D721Med (cell line): ENCODE measurements around the gene PPCDC.

ENCODE experiments used
- DNase-seq: peaks from one replicate; pipeline ENCODE4 v3.0.0; 2011; ENCODE audit warnings: low spot score; ENCODE audit not compliant: insufficient read length
- FAIRE-seq: peaks from 2 replicates; lab custom pipeline; 2011; peaks lifted over from hg19 to GRCh38; lab: Jason Lieb, UNC
- TF ChIP-seq, protein P1 (sequence below): IDR thresholded peaks from 2 replicates; pipeline ENCODE4 v1.5.1; 2012; ENCODE audit warnings: mild to moderate bottlenecking, control low read depth; ENCODE audit not compliant: insufficient read depth; ENCODE audit errors: missing control alignments

Gene PPCDC

GRCh38 chr15:74988007-74988800 lies 35.2 kb upstream of the PPCDC start:
- DNase-seq (no peak), FAIRE-seq (no peak)
- TF ChIP-seq, protein P1, sequence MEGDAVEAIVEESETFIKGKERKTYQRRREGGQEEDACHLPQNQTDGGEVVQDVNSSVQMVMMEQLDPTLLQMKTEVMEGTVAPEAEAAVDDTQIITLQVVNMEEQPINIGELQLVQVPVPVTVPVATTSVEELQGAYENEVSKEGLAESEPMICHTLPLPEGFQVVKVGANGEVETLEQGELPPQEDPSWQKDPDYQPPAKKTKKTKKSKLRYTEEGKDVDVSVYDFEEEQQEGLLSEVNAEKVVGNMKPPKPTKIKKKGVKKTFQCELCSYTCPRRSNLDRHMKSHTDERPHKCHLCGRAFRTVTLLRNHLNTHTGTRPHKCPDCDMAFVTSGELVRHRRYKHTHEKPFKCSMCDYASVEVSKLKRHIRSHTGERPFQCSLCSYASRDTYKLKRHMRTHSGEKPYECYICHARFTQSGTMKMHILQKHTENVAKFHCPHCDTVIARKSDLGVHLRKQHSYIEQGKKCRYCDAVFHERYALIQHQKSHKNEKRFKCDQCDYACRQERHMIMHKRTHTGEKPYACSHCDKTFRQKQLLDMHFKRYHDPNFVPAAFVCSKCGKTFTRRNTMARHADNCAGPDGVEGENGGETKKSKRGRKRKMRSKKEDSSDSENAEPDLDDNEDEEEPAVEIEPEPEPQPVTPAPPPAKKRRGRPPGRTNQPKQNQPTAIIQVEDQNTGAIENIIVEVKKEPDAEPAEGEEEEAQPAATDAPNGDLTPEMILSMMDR = peak; percentile 24

DNA sequence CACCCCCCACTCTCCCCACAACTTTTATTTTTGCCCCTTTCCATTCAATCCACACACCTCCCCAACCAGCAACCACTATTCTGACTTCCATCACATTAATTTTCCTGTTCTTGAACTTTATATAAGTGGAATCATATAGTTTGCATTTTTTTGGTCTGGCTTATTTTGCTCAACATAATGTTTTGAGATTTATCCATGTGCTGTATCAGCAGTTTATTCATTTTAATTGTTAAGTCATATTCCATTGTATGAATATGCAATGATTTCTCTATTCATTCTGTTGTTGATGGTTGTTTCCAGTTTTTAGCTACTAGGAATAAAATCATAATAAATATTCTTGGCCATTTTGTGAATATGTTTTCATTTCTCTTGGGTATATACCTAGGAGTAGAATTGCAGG lies 33.9 kb upstream of the PPCDC start:
- TF ChIP-seq, protein P1 = no peak
- FAIRE-seq (no peak), DNase-seq (no peak)

DNA sequence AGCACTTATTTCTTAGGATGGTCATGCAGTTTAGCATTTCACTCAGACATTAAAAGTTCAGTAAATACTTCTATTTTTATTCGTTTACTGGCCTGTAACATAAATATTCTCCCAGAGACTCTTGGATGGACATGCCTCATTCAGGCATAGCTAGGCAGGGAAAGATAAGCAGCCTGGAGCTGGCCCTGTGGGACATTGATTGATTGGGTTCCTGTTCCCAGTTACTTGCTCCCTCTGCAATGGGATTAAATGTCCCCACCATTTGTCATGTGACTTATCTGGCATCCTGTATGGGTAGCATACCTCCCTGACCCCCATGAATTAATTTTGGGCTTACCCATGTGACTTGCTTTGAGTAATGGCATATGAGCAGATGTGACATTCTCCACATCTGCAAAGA lies 30.8 kb upstream of the PPCDC start:
- DNase-seq (no peak), FAIRE-seq (no peak)
- TF ChIP-seq, protein P1 = no peak

DNA sequence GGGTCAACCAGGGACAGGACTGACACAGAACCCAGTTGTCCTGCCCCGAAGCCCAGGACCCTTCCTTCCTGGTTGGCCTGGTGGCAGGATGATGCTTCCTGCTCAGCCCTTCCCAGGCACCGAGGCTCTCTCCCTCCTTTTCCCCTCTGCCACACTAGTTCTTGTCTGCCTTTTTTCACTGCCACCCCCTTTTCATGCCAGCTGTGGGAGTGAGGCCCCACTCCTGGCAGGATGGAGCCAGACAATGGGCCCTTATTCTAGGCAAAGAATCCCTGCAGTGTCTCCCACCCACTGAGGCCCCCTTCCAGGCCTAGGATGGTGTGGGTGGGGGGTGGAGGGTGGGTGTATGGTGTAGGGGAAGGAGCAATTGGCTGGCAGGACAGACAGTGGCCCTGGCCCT lies 29.2 kb upstream of the PPCDC start:
- DNase-seq (no peak), FAIRE-seq (no peak)
- TF ChIP-seq, protein P1 = no peak

- TF ChIP-seq, protein P1 = no peak
- no peak for DNase-seq
- FAIRE-seq = no peak
These were observed 28.7 kb upstream of the PPCDC start for GRCh38 chr15:74994685-74995084.

DNA sequence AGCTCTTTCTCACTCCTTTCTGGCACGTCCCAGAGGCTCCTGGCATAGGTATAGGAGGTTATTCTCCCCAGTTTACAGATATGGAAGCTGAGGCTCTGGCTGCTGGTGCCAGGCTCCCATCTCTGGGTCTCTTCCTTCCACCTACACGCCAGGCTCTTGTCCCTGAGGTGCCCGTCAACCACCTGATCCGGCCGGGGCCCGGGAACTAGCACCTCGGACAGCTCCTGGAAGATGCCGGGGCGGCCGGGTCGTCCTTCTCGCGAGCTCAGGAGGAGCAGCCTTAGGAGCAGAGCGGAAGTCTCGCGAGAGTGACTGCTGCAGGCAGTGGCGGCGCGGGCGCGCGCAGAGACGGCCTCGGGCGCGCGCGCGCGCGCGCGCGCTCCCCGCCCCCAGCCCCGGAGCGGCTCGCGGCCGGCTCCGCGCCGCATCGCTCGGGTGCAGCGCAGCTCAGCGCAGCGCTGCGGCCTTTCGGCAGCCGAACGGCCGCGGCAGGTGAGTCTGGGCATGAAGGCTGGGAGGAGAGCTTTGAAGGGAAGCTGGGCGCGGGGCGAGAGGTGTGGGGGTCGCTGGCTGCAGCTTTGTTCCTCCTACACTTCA lies 28.1 kb upstream of the PPCDC start, which contains the start of gene SCAMP5:
SCAMP5 (plus strand) TSS at position 382 of the 597 bp plus-strand sequence. CDS start 16,277 bp downstream, outside the sequence.
- FAIRE-seq (no peak), DNase-seq (peak; percentile 70)
- TF ChIP-seq, protein P1 = no peak
